DMS 273 (cell line): Measurements from ENCODE around the gene PID1.
A peak's percentile ranks its signal among the peaks of the same experiment; 100 is the strongest.

Experiments
- DNase-seq: peaks from one replicate; lab custom pipeline; 2025; ENCODE audit not compliant: unreplicated experiment; lab: John Stamatoyannopoulos, UW

PID1 gene

GRCh38 chr2:229032608-229033234 is 238.4 kb downstream of the PID1 start:
- no peak for DNase-seq

- DNase-seq, result no peak
Observed at GRCh38 chr2:229027353-229028105, 243.6 kb downstream of the PID1 start.

GRCh38 chr2:229025653-229026052 is 245.4 kb downstream of the PID1 start:
- DNase-seq, result no peak

- no peak for DNase-seq
Observed at GRCh38 chr2:229022652-229023051, 248.4 kb downstream of the PID1 start.

- no peak for DNase-seq
Observed at GRCh38 chr2:229022071-229022470, 249.0 kb downstream of the PID1 start.

- DNase-seq, result no peak
Observed at GRCh38 chr2:229009816-229010215, 261.3 kb downstream of the PID1 start.

- DNase-seq, result no peak
Observed at GRCh38 chr2:229003256-229003655, 267.8 kb downstream of the PID1 start.

GRCh38 chr2:229001196-229001595 is 269.9 kb downstream of the PID1 start:
- DNase-seq, result no peak

GRCh38 chr2:228999326-228999725 is 271.8 kb downstream of the PID1 start:
- DNase-seq, result no peak

GRCh38 chr2:228988786-228989185 is 282.3 kb downstream of the PID1 start:
- DNase-seq, result no peak

GRCh38 chr2:228987441-228988155 is 283.5 kb downstream of the PID1 start:
- no peak for DNase-seq

- DNase-seq, result no peak
Observed at GRCh38 chr2:228986961-228987360, 284.1 kb downstream of the PID1 start.

GRCh38 chr2:228983700-228984099 is 287.4 kb downstream of the PID1 start:
- peak; percentile 0 for DNase-seq

GRCh38 chr2:228974169-228974568 is 296.9 kb downstream of the PID1 start:
- no peak for DNase-seq
